ENCODE measurements around the gene BTLA.
"Not testable (repeated sequence)": the region's sequence is repeated elsewhere in the genome, so short reads cannot be mapped to it uniquely, and the experiment has no call there.

The BTLA gene

DNA sequence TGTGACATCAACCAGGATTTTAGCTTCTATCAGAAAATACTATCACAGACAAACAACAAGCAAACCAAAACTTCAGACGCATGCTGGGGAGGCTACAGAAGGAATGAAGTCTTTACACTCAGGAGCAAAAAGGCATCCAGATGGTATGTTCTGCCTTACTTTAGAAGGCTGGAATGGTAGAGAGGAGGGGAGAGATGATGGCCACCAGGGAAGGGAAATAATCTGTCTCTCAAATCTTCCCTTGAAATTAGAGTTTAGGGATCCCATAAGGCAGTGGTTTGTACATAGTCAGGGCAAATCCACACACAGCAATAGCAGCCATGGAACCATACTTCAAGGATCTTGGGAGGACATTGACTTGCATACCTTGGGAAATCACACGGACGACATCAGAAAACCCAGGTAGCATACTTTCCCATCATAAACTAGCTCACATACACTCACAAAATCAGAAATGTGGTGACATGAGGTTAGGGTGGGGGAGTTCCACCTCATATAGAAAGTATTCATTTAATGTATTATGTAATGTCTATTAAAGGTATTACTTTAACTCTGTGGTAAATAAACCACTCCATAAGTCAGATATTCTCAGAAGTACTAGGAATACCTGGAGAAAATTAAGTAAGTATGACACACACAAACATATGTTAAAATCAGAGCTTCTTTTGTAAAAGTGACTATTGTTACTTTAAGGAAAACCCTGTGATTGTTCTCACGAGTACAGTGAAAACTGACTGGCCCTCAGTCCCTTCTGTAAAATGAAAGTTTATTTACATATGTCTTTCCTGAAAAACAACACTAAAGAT, 9.4 kb downstream of the BTLA start:
- no peak for DNase-seq

DNA sequence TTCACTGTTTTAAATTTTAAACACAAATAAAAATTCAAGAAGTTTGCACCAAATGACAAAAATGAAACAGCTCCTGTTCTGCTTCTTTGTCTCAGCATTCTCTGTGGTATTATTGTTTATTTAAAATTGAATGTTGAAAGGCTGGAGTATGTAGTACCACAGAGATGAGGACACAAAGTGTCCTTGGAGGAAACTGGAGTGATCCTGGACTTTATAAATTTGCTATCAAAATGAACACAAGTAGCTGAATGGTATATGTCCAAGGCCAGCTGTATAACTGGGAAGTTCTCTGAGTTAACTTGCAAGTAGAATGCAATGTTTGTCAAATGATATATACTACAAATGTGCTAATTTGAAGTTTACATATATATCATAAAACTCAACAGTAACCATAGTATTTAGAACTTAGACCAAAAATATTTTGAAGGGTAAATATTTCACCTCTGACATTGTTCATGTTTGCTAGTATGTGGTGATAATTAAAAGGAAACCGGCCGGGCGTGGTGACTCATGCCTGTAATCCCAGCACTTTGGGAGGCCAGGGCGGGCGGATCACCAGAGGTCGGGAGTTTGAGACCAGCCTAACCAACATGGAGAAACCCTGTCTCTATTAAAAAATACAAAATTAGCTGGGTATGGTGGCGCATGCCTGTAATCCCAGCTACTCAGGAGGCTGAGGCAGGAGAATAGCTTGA, 12.3 kb downstream of the BTLA start:
- DNase-seq = no peak

DNA sequence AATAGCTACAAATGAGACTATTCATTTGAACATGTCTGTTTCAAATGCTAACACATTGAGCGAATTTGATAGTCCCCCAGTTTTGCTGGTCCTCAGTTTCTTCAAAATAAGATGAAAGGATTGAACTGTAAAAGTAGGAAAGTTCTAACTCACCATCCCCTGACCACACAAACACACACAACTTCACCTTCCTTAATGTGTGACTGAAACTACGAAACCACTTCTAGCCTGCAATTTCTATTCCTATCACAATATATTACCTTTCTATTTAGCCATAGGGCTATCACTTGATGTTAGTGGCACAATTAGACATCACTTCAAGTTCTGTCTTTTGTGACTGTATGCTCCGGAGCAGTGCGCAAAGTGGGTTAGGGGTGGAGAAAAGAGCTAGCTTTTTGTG, 14.9 kb downstream of the BTLA start:
- DNase-seq = no peak

DNA sequence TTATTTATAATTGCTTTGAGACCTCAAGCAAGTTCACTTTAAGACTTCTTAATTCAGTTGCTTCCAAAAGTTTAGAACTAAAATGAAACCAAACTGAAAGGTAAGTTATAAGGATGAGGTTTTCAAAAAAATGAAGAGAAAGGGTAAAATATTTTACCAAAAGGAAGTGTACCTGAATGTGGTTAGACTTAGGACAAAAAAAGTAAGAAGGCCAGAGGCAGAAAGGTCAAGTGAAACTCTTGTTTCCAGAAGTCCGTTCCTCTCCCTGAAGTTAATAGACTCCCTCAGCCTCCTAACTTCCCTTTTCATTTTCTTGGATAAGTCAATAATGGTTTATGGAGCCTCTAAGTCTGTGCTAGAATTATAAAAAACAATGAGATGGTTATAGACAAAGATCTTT, 16.6 kb downstream of the BTLA start:
- no peak for DNase-seq

GRCh38 chr3:112481302-112481721, 18.0 kb downstream of the BTLA start:
- no peak for DNase-seq

DNA sequence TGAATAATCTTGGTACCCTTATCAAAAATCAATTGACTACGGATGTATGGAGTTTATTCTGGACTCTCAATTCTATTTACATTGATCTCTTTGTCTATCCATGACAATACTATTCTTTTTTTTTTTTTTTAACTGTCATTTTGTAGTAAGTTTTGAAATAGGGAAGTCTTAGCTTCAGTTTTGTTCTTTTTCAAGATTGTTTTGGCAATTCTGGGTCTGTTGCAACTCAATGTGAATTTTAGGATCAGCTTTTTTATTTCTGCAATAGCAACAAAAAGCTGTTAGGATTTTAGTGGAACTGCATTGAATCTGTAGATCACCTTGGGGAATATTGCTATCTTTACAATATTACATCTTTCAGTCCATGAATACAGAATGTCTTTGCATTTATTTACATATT, 21.4 kb downstream of the BTLA start:
- DNase-seq = no peak

DNA sequence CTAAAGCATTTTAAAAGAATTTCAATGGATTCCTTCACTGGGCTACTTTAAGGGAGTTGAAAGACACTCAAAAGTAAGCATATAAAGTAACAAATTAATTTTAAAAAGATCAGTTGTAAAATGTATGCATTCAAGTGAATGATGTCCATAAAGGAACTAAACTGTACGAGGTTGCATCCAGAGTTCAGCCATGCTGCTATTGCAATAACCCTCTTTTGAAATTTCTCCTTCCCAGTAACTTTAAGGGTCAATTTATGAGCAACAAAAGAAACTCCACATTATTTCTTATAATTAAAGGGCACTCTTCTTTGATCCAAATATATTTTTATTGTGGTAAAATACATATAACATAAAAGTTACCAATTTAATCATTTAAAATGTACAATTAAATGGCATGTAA, 22.9 kb downstream of the BTLA start:
- no peak for DNase-seq

- no peak for DNase-seq
Observed at GRCh38 chr3:112474796-112475195, 24.5 kb downstream of the BTLA start.

- DNase-seq = no peak
Observed at GRCh38 chr3:112472691-112473090, 26.6 kb downstream of the BTLA start.

DNA sequence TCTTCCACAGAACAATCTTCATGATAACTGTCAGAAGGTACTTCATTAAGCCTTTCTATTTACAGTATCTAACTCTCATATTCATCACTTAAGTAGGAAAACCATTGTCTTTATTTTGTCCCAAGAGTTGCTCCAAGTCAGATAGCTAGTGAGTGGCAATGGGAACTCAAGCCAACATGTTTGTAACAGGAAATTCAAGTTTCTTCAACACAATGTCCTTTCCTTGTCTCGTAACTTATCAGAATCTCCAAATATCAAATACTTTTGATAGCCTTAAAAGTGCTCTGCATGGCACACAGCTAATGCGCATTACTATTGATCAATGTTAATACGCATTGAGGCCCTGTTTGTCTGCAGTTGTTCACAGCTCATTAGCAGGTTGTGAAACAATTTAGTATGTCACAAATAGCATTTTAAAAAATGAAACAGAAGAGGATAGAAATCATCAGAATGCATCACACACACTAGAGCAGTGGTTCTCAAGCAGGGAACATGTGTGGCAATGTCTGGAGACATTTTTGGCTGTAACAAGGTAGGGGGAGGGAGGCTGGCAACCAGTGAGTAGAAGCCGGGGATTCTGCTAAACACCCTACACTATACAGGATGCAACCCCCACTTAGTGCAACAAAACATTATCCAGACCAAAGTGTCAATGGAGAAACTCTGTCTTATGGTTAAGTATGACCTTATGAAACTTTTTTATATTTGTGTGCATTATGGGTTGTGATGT, 27.5 kb downstream of the BTLA start:
- no peak for DNase-seq

DNA sequence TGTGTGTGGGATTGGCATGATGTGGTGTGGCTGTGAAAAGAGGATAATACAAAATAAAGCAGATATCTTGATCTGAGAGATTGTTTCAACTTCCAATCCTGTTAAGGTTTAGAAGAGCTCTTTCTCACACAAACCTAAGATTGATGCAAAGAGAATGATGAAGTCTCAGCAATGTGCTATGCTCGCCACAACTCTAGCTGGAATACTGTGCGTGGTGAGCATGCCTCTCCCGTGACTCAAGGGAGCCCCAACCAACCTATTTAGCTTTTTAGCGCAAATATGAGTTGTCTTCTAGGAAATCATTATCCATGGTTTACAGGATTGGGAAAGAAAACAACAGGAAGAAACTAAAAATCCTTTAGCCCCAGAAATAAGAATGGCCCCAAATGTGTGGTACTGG, 28.5 kb downstream of the BTLA start:
- no peak for DNase-seq

GRCh38 chr3:112469671-112470070, 29.6 kb downstream of the BTLA start:
- no peak for DNase-seq

GRCh38 chr3:112467539-112467938, 31.7 kb downstream of the BTLA start:
- no peak for DNase-seq

- no peak for DNase-seq
Observed at GRCh38 chr3:112466020-112466419, 33.3 kb downstream of the BTLA start.

DNA sequence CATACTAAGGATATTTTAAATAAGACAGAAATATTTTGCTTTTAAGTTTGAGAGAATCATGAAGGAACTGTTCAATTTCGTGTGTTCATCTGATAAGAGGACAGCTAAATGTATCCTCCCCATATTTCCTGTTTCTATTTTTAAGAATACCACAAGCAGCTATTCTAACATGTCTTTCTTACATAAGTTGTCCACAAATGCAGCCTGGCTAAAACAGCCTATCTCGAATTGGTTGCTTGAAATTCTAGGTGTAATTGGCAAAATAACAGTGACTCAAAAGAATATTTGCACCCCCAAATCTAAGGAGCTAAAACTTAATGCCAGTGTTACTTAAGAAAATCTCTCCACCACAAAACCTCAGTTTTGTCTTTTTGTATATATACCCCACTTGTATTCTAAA, 35.0 kb downstream of the BTLA start:
- DNase-seq = no peak

- no peak for DNase-seq
Observed at GRCh38 chr3:112463250-112463649, 36.0 kb downstream of the BTLA start.

DNA sequence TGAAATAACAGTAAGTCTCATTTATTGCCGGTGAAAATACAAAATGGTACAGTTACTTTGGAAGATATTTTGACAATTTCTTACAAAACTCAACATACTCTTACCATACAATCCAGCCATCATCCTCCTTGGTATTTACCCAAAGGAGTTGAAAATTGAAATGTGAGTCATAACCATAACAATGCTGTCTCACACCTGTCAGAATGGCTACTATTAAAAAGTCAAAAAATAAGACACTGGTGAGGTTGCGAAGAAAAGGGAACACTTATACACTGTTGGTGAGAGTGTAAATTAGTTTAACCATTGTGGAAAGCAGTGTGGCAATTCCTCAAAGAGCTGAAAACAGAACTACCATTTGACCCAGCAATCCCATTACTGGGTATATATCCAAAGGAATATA, 37.5 kb downstream of the BTLA start:
- DNase-seq = not testable (repeated sequence)

- DNase-seq = no peak
Observed at GRCh38 chr3:112460519-112461195, 38.6 kb downstream of the BTLA start.

DNA sequence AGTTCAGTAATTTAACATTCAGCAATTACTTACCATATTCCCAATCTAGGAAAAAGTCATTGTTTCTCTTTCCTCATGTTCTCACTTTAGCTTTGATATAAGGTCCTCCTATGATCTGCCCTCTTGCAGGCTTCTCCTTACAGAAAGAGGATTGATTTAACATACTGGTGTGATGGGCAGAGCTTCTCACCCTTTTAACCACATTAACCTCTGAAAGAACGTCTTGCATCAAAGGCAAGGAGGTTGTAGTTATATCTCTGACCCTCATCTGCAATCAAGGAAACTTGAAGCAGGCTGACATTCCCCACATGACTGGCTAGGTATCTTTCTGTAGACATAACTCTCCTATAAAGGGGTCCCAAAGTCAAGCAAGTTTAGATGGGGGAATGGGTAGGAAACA, 39.5 kb downstream of the BTLA start:
- no peak for DNase-seq

- DNase-seq = no peak
Observed at GRCh38 chr3:112456147-112456546, 43.1 kb downstream of the BTLA start.

DNA sequence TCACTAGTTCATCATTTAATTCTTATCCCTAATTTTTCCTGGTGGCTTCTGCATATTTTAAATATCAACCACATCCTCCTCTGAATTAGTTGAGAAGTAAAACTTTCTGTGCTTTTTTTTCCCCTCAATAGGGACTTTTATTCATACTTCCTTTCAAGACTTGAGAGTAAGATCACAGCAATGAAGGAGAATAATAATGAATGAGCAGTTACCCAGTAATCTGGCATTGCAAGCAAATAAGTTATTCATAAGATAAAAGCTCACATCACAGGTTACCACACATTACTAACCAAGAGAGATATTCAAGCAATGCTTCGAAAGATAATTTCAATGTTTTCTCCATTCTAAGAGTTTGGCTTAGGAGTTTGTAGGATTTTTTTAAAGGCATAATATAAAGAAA, 50.3 kb downstream of the BTLA start:
- no peak for DNase-seq

GRCh38 chr3:112446343-112446742, 52.9 kb downstream of the BTLA start:
- DNase-seq = no peak

DNA sequence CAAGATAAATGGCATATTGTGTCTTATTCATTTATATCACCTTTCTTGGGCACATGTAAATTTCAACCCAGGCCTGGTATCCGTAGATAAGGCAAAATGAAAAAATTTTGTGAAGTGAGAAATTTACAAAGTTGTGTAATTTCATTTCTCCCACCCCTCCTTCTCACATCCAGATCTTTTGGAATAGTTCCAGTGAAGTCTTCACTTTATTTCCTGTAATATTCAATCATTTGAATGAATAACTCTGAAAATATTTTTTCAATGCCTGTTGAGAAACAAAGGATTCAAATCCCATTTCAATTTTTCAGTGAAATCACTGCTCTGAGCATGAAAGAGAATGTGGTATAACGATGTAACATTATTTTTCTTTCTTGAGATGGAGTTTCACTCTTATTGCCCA, 53.4 kb downstream of the BTLA start:
- no peak for DNase-seq

Measured in midbrain (tissue), 1 donor.